ENCODE results near the gene PALLD.

DNA sequence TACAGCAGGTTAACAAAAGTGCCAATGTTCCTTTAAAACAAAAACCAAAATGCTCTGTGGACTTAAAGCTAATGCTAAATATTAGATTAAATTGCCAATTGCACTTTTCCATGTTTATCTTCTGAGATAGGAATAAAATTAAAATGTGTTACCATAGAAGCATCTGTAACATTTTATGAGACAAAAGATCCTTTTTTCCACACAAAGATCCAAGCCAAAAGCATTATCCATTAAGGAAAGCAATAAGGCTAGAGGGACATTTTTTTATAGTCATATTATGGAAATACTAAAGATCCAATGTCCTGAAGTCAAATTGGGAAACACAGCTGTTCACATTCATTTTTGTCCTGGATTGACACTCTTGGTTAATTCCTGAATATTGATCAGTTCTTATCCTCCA is 73.6 kb downstream of the PALLD start:
- TF ChIP-seq, protein P1, sequence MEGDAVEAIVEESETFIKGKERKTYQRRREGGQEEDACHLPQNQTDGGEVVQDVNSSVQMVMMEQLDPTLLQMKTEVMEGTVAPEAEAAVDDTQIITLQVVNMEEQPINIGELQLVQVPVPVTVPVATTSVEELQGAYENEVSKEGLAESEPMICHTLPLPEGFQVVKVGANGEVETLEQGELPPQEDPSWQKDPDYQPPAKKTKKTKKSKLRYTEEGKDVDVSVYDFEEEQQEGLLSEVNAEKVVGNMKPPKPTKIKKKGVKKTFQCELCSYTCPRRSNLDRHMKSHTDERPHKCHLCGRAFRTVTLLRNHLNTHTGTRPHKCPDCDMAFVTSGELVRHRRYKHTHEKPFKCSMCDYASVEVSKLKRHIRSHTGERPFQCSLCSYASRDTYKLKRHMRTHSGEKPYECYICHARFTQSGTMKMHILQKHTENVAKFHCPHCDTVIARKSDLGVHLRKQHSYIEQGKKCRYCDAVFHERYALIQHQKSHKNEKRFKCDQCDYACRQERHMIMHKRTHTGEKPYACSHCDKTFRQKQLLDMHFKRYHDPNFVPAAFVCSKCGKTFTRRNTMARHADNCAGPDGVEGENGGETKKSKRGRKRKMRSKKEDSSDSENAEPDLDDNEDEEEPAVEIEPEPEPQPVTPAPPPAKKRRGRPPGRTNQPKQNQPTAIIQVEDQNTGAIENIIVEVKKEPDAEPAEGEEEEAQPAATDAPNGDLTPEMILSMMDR (IDR thresholded peaks at IDR 0.05; ENCODE audit: low read length), result no peak
- no peak for TF ChIP-seq EZH2 (optimal IDR thresholded peaks at IDR 0.05; ENCODE audit: low read depth, low read length)
